D721Med (cell line): ENCODE measurements around the gene OR8H3.
"Not testable (repeated sequence)": the region's sequence is repeated elsewhere in the genome, so short reads cannot be mapped to it uniquely, and the experiment has no call there.

Experiments
- DNase-seq: peaks from one replicate; pipeline ENCODE4 v3.0.0; 2011; ENCODE audit warnings: low spot score; ENCODE audit not compliant: insufficient read length
- FAIRE-seq: peaks from 2 replicates; lab custom pipeline; 2011; peaks lifted over from hg19 to GRCh38; lab: Jason Lieb, UNC
- TF ChIP-seq, protein P1 (sequence below): IDR thresholded peaks from 2 replicates; pipeline ENCODE4 v1.5.1; 2012; ENCODE audit warnings: mild to moderate bottlenecking, control low read depth; ENCODE audit not compliant: insufficient read depth; ENCODE audit errors: missing control alignments

OR8H3 gene

GRCh38 chr11:56122073-56122472, at the start of gene OR8H3:
Gene OR8H3 (plus strand): TSS chr11:56122373. CDS start chr11:56122373, 0 bp downstream.
- FAIRE-seq (no peak), DNase-seq (no peak)
- TF ChIP-seq, protein P1, sequence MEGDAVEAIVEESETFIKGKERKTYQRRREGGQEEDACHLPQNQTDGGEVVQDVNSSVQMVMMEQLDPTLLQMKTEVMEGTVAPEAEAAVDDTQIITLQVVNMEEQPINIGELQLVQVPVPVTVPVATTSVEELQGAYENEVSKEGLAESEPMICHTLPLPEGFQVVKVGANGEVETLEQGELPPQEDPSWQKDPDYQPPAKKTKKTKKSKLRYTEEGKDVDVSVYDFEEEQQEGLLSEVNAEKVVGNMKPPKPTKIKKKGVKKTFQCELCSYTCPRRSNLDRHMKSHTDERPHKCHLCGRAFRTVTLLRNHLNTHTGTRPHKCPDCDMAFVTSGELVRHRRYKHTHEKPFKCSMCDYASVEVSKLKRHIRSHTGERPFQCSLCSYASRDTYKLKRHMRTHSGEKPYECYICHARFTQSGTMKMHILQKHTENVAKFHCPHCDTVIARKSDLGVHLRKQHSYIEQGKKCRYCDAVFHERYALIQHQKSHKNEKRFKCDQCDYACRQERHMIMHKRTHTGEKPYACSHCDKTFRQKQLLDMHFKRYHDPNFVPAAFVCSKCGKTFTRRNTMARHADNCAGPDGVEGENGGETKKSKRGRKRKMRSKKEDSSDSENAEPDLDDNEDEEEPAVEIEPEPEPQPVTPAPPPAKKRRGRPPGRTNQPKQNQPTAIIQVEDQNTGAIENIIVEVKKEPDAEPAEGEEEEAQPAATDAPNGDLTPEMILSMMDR, result no peak

DNA sequence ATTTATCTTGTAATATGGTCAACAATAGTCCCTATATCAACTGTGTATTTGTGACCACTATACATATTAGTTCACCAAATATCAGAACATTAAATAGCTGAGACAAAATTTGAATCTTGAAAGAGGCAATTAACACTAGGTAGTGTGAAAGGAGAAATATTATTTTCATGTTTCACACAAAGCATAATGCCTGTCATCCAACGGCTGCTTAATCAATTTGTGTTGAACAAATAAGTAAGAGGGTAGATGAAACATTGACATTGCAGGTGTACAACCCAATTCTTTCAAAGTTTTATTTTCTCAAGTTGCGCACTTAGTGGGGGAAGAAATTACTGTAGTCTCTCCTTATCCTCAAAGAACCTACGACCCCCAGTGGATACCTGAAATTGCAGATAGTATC, 32.5 kb upstream of the OR8H3 start:
- FAIRE-seq, result no peak
- no peak for DNase-seq
- TF ChIP-seq, protein P1, result peak; percentile 22

- DNase-seq (no peak), FAIRE-seq (no peak)
- TF ChIP-seq, protein P1, result no peak
Measured at GRCh38 chr11:56093008-56093407, 29.2 kb upstream of the OR8H3 start, which contains the start of gene OR8I2. Gene OR8I2 (plus strand): TSS chr11:56093308. CDS start chr11:56093308, 0 bp downstream.

GRCh38 chr11:56103210-56103737, 18.9 kb upstream of the OR8H3 start, which contains the start of gene OR8H2:
Gene OR8H2 (plus strand): TSS chr11:56103687. CDS start chr11:56105043, 1,356 bp downstream.
- FAIRE-seq, result no peak
- no peak for DNase-seq
- TF ChIP-seq, protein P1, result no peak

- no peak for FAIRE-seq
- TF ChIP-seq, protein P1, result no peak
- DNase-seq, result no peak
Measured at GRCh38 chr11:56140151-56140661, 18.0 kb downstream of the OR8H3 start, which contains the start of gene OR8J3. Gene OR8J3 (minus strand): TSS chr11:56140201. CDS start chr11:56137718, 2,483 bp downstream.

DNA sequence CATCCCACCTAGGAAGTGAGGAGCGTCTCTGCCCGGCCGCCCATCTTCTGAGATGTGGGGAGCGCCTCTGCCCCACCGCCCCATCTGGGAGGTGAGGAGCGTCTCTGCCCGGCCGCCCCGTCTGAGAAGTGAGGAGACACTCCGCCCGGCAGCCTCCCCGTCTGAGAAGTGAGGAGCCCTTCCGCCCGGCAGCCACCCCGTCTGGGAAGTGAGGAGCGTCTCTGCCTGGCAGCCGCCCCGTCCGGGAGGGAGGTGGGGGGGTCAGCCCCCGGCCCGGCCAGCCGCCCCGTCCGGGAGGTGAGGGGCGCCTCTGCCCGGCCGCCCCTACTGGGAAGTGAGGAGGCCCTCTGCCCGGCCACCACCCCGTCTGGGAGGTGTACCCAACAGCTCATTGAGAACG, 21.5 kb downstream of the OR8H3 start:
- not testable (repeated sequence) for FAIRE-seq, DNase-seq

GRCh38 chr11:56151376-56151775, 29.2 kb downstream of the OR8H3 start:
- FAIRE-seq (no peak), DNase-seq (no peak)
- TF ChIP-seq, protein P1, result no peak
